A549 treated with Hydrocortisone at 1 μM for 4 hours (cell line): Measurements from ENCODE around the gene CTSF. TPM values are rescaled to one million over a fixed set of nuclear protein-coding genes. Genes with fewer than 3 reads are reported as not detected.

Experiments
- total RNA-seq: library from RNA; stranded (reverse); fragments of 200-300 nt; extraction: Qiagen RNA extraction; gene quantifications from 5 replicates; pipeline ENCODE4 v1.2.3, GENCODE V29; 2022

The CTSF gene
- 30.9 to 38.6 TPM (median 32.9 TPM) in 5 replicates for total RNA-seq

DNA sequence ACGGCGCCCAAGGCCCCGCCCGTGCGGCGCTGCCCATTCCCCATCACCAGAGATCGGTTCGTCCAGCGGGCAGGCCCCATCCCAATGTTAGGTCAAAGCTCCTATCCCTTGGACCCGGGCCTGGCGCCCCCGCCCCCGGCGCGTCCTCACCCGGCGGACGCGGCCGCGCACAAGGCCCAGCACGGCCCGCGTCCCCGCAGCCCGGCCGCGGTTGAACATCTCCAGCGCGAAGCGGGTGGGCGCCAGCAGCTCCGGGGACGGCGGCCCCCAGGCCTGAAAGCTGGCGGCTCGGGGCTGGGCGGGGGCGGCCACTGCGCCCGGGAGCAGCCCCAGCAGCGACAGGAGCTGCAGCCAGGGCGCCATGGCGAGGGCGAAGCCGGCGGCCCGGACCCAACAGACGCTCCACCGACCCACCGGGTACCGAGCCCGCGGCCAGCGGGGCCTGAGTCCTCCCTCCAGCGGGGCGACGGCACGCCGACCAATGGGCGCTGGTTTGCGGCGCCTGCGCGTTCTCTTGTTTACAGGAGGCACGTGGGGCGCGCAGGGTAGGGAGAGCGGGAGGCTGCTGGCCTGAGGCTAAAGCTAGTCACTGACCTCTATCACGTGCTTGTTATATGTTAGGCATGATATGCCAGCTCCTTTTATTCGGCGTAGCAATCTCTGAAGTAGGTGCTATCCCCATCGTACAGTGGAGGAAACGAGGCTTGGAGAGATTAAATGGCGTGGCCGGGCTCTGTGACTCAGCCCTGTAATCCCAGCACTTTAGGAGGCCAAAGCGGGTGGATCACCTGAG lies at the start of gene CTSF:
CTSF (minus strand) TSS at position 483 of the 793 bp plus-strand sequence; CDS start at position 363, 120 bp downstream.

GRCh38 chr11:66616379-66617154 lies 48.2 kb upstream of the CTSF start, which contains the start of gene RBM14:
RBM14 (plus strand) TSS chr11:66616630; CDS start chr11:66616721, 91 bp downstream.

GRCh38 chr11:66592457-66593302 lies 24.3 kb upstream of the CTSF start, which contains the start of the genes CCDC87 and CCS:
CCDC87 (minus strand) TSS chr11:66593063; CDS start chr11:66593015, 48 bp downstream.
CCS (plus strand) TSS chr11:66593185; CDS start chr11:66593262, 77 bp downstream.

GRCh38 chr11:66546368-66546965 lies 21.9 kb downstream of the CTSF start, which contains the start of gene ACTN3:
ACTN3 (plus strand) TSS chr11:66546903; CDS start chr11:66546938, 35 bp downstream.

GRCh38 chr11:66545701-66546367 lies 22.6 kb downstream of the CTSF start, which contains the start of gene ZDHHC24:
ZDHHC24 (minus strand) TSS chr11:66546048; CDS start chr11:66546003, 45 bp downstream.

Other genes starting within 250 kb of the CTSF start
- gene RIN1, start 232.2 kb downstream of the CTSF start, total RNA-seq, result 25.2 to 33.5 TPM (median 30.7 TPM) in 5 replicates
- gene BRMS1, start 223.5 kb downstream of the CTSF start, total RNA-seq, result 76.7 to 97.6 TPM (median 84.2 TPM) in 5 replicates
- gene B4GAT1, start 221.0 kb downstream of the CTSF start, total RNA-seq, result 14.8 to 17.1 TPM (median 16.8 TPM) in 5 replicates
- gene SLC29A2, start 196.8 kb downstream of the CTSF start, total RNA-seq, result 5.8 to 8.6 TPM (median 8.0 TPM) in 5 replicates
- gene NPAS4, start 147.6 kb downstream of the CTSF start, total RNA-seq, result 0.03 to 0.06 TPM in 2 of 5 replicates, not detected in the others
- 82.1 to 122 TPM (median 112 TPM) in 5 replicates for gene MRPL11, start 129.8 kb downstream of the CTSF start, total RNA-seq
- gene PELI3, start 101.7 kb downstream of the CTSF start, total RNA-seq, result 4.3 to 5.3 TPM (median 4.7 TPM) in 5 replicates
- 51.1 to 65.5 TPM (median 52.4 TPM) in 5 replicates for gene DPP3, start 88.2 kb downstream of the CTSF start, total RNA-seq
- 9.5 to 10.9 TPM (median 9.7 TPM) in 5 replicates for gene BBS1, start 58.0 kb downstream of the CTSF start, total RNA-seq
- gene ZDHHC24, start 22.6 kb downstream of the CTSF start, total RNA-seq, result 8.3 to 15.0 TPM (median 12.4 TPM) in 5 replicates
- 0.06 TPM in 2 of 5 replicates, not detected in the others for gene ACTN3, start 21.7 kb downstream of the CTSF start, total RNA-seq
- 0.40 to 0.64 TPM (median 0.52 TPM) in 5 replicates for gene CCDC87, start 24.5 kb upstream of the CTSF start, total RNA-seq
- 26.4 to 28.2 TPM (median 27.8 TPM) in 5 replicates for gene CCS, start 24.6 kb upstream of the CTSF start, total RNA-seq
- gene RBM14, start 48.0 kb upstream of the CTSF start, total RNA-seq, result 64.0 to 79.2 TPM (median 66.7 TPM) in 5 replicates
- 128 to 151 TPM (median 134 TPM) in 5 replicates for gene RBM4, start 70.1 kb upstream of the CTSF start, total RNA-seq
- 16.7 to 20.7 TPM (median 19.2 TPM) in 5 replicates for gene RBM4B, start 109.3 kb upstream of the CTSF start, total RNA-seq
- 11.2 to 15.1 TPM (median 11.4 TPM) in 5 replicates for gene SPTBN2, start 160.6 kb upstream of the CTSF start, total RNA-seq